Mammary epithelial cell (primary cell): ENCODE results near the gene SLC39A6.

Experiments
- CTCF ChIP-seq, 2 donors: IDR thresholded peaks in 1 of 2; conservative IDR thresholded peaks in 1 of 2; 2 replicates each; pipeline ENCODE4 v1.5.1; 2011 to 2012; ENCODE audit warnings: inconsistent platforms in 2 of 2, low read length in 2 of 2, mild to moderate bottlenecking in 2 of 2, control low read depth in 1 of 2, low read depth in 1 of 2; ENCODE audit not compliant: insufficient read depth in 1 of 2; ENCODE audit errors: extremely low read depth in 1 of 2
- EZH2 ChIP-seq: IDR thresholded peaks from 2 replicates; pipeline ENCODE4 v1.6.1; 2012; ENCODE audit warnings: low read length, inconsistent platforms, borderline replicate concordance

GRCh38 chr18:36096955-36097354 is 32.2 kb downstream of the SLC39A6 start:
- TF ChIP-seq CTCF (conservative IDR thresholded peaks at IDR 0.05 in 1 of 2, IDR thresholded peaks at IDR 0.05 in 1 of 2; ENCODE audit: extremely low read depth in 1 of 2, insufficient read depth in 1 of 2, low read depth in 1 of 2, low read length in 2 of 2) (no peak), EZH2 (no peak)
